Stromal cell of bone marrow (primary cell): ENCODE results near the gene CFB.

Source experiments
- DNase-seq: peaks from one replicate; pipeline ENCODE4 v3.0.0-alpha.2; 2012; ENCODE audit warnings: low read depth

The CFB gene

DNA sequence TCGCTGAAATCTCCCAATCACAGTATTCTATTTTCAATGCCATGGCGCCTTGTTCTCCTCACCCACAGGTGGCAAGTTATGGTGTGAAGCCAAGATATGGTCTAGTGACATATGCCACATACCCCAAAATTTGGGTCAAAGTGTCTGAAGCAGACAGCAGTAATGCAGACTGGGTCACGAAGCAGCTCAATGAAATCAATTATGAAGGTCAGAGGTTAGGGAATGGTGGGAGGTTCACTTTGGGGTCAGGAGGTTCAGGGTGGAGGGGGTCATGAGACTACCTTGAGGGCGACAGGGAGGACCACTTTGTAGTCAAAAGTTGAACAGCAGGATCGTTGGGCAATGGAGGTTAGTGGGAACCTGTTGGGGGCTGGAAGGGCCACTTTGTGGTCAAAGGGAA, 2.4 kb downstream of the CFB start:
- no peak for DNase-seq

DNA sequence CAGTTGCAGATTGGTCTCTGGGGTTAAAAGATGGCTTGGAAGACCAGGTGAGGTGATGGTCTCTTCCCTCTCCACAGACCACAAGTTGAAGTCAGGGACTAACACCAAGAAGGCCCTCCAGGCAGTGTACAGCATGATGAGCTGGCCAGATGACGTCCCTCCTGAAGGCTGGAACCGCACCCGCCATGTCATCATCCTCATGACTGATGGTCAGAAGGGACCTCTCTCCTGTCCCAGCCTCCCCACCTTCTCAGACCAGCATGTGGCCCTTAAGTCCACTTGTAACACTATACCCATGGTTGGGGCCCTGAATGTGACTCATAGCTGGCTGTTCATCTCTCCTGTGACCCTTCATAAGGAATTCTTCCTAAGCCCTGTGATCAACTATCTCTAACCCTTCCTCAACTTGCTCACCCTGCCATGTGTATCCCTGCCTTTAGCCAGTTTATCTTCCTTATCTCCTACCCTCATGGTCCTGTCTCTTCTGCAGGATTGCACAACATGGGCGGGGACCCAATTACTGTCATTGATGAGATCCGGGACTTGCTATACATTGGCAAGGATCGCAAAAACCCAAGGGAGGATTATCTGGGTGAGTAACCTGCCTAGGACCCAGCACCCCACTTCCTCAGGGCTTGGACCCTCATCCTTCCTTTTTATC, 3.0 kb downstream of the CFB start:
- peak; percentile 46 for DNase-seq

DNA sequence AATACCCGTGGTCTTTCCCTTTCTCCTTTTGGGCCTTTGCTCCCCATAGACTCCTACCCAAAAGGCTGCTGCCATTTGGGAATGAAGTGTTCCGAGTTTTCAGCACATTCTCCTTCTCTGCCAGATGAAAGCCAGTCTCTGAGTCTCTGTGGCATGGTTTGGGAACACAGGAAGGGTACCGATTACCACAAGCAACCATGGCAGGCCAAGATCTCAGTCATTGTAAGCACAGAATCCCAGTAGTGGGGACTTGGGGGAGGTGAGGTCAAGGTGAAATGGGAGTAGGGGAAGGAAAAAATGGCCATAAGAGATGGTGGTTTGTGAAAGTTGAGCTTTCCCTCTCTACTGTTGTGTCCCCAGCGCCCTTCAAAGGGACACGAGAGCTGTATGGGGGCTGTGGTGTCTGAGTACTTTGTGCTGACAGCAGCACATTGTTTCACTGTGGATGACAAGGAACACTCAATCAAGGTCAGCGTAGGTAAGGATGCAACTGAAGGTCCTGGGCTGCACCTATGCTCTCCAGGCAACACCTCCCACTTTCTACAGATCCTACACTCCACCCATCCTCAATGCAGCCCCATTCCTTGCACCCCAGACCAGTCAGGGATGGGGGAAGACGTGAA, 4.1 kb downstream of the CFB start:
- DNase-seq = no peak

DNA sequence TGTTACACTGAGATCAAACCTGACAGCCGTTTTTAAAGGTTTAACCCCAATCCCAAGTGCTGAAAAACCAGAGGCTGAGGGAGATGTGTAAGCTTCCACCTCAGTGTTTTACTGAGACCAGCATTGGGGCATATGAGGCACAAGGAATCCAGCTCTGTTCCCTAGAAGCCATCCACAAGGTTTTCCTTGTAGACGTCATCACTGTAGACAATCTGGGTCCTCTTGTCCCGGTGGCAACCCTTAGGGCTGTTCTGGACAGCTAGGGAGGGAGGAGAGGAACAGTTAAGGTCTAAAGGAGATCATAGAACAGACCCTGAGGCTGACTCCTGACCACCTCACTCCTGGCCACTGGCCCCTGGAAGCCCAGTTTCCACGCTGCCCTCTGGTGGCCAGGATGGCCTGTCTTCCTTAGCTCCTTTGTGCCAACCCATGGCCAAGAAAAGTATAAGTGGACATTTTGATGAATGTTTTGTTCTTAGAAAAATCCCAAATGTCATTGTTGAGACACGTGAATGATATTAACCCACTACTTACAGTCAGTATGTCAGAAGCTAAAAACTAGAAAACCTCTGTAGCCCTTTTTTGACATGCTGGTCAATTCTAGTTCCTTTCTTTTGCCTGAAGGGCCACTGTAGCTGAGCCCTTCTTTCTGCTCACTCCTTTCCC, 6.4 kb downstream of the CFB start:
- DNase-seq = peak; percentile 60

DNA sequence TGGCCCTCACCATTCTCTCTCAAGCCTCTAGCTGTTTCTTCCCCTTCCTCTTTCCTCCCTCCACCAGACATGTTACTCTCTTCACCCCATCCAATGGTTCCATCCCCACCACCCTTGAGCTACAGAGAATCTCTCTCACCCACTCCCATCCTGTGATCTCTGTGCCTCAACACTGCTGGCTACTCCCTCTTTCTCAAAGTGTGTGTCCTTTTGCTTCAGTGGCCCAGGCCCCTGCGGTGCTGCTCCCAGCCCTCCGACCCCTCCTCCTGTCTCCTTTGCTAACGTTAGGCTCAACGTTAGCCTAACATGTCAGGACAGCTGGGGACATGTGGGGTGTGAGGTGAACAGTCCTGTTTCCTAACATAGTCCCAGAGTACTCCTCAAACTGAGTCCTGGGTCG, 7.0 kb downstream of the CFB start:
- no peak for DNase-seq

DNA sequence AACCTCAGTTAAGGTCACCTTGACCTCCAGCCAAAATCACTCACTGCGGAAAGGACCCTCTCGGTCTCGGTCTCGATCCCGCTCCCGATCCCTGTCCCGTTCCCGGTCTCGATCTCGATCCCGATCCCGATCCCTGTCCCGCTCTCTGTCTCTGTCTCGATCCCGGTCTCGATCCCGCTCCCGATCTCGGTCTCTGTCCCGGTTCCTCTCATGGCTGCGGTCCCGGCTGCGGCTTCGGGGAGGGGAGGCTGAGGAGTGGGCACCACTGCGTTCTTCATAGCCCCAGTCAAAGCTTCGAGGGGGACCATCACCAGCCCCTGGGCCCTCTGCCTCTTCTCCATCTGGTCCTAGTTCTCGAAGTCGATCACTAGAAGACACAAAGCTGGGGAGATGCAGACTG, 8.6 kb downstream of the CFB start:
- DNase-seq = no peak

DNA sequence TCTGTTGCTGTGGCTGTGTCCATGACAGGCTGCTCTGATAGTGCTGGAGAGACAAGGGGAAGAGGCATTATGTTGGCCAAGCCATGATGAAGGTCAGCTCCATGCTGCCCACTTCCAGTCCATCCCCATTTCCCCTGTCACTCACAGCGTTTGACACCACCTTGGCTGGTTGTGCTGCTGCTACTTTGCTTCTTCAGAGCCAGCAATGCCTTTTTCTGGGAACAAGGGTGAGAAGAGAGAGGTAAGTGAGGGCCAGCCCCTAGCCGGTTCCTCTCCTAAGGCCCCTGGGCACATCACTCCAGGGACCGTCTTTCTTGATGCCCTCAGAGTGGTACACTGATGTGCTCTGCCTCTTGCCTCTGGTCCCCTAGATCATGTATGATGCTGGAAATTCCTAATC, 10.9 kb downstream of the CFB start:
- no peak for DNase-seq

DNA sequence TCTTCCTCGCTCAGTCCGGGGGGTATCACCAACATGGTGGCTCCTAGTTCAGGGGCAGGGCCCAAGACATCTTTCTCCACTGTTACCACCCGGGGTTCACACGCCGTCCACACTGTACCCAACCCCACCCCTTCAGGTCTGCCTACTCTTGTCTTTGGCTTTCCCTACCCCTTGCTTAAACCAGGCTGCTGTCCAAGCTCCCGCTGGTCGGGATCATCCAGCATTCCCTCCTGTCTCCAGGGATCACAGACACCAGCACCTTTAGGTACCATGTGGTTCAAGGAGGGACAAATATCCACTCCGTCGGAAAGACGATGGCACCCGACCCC, 12.5 kb downstream of the CFB start:
- no peak for DNase-seq

DNA sequence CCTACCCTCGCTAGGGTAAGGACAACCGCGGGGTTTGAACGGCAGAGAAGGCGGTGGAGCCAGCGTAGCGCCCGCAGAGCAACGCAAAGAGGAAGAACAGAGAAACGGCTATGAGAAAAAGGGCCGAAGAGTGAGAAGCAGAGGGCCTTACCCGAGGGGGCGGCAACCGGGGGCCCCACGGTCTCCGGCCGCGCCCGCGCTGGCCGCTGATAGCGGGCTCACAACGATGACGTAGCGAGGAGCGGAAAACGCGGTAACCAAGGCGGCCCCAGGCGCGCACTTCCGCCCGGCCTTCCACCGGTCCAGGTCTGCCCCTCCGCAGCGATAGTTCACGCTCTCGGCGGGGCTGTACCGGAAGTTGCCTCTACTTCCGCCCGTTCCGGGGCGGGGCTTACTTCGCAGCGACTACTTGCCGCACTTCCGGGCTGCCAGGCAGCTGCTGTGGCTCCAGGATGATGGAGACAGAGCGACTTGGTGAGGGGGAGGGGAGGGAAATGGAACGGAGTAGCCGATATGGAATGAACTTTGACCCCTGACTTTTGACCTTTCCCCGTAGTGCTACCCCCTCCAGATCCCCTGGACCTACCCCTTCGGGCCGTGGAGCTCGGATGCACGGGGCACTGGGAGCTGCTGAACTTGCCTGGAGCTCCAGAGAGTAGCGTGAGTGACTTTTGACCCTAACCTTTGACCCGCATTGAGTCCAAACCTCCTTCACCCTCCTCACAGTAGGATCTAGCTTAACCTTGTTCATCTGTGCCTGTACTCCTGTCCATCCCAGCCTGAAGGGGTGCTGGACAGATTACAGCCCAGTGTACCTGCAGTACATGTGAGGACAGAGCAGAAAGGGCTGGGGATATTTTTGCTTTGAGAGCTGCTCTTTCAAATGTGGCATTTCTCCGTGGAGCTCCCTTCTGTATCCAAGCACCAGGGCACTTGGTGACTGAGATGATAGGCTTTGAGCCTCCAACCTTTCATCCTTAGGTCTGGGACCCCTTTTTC, 13.1 kb downstream of the CFB start, which contains the start of the genes NELFE and SKIC2:
Gene NELFE (minus strand): TSS at position 231 of the 999 bp plus-strand sequence. CDS start 525 bp downstream, outside the sequence.
Gene SKIC2 (plus strand): TSS at position 435 of the 999 bp plus-strand sequence. CDS start 18 bp downstream, at position 453.
- peak; percentile 96 for DNase-seq

DNA sequence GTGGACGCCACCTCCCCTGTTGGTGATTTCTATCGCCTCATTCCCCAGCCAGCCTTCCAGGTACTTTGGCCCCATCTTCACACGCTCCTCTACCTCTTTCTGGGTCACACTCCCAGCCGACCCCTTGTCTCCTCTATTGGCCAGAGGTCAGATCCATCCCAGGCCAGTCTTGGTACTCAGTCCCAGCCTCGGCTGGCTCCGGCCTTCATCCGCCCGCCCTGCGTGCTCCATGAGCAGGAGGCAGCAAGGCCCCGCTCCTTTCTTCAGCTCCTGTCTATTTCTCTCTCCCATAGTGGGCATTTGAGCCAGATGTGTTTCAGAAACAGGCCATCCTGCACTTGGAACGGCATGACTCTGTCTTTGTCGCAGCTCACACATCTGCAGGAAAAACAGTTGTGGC, 15.7 kb downstream of the CFB start:
- no peak for DNase-seq

DNA sequence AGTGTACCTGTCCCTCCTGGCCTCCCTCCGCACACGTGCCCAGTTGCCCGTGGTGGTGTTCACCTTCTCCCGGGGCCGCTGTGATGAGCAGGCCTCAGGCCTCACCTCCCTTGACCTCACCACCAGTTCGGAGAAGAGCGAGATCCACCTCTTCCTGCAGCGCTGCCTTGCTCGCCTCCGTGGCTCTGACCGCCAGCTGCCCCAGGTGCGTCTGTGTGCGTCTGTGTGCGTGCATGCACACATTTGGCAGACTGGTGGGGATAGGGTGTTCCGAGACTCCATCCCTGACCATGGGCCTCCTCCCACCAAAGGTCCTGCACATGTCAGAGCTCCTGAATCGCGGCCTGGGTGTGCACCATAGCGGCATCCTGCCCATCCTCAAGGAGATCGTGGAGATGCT, 18.0 kb downstream of the CFB start:
- DNase-seq = no peak

DNA sequence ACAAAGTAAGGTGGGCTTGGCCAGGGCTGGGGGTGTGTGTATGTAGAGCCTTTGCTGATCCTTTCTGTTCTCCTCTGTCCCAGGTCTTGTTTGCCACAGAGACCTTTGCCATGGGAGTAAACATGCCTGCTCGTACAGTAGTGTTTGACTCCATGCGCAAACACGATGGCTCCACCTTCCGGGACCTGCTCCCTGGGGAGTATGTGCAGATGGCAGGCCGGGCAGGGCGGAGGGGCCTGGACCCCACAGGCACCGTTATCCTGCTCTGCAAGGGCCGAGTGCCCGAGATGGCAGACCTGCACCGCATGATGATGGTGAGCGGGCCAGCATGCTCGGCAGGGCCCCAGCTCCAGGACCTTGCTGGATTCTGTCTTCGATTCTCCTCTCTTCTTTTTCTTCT, 19.8 kb downstream of the CFB start:
- DNase-seq = no peak

DNA sequence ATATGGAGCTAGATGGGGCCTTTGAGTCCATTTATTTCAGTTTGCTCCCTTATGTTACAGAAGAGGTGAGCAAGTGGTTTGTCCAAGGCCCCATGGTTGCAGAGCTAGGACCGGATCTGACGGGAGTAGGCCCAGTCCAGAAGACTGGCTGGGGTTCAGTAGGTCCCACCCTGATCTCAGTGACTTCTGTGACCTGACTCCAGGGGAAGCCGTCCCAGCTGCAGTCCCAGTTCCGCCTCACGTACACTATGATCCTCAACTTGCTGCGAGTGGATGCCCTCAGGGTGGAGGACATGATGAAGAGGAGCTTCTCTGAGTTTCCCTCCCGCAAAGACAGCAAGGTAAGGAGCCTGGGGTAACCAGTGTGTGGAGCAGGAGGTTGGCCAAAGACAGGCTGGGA, 20.6 kb downstream of the CFB start:
- DNase-seq = no peak

DNA sequence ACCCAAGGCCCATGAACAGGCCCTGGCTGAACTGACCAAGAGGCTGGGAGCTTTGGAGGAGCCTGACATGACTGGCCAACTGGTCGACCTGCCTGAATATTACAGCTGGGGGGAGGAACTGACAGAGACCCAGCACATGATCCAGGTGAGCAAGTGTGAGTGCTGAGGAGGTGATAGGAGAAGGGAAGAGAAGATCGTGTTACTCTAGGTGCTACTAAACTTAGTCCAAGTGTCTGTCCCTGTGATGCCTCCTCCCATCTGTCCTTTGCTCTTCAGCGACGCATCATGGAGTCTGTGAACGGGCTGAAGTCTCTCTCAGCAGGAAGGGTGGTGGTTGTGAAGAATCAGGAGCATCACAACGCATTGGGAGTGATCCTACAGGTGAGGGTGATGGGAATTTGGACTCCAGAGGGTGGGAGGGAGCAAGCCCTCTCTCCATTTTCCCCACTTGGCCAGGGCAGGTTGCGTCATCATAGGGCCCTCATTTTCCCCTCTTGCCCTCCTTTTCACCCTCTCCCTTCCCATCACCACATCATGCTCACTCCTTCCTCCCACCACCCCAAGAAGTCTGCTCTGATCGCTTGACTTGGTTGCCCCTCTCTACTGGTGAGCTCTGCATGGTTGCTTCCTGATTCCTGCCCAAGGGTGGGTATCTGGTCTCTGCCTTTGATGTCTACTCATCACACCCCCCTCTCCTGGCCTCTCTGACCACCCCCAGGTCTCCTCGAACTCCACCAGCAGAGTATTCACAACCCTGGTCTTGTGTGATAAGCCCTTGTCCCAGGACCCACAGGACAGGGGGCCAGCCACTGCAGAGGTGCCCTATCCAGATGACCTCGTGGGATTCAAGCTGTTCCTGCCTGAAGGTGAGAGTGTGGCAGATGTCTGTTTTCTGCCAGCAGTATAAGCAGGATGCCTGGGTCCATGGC, 21.4 kb downstream of the CFB start:
- DNase-seq = no peak

DNA sequence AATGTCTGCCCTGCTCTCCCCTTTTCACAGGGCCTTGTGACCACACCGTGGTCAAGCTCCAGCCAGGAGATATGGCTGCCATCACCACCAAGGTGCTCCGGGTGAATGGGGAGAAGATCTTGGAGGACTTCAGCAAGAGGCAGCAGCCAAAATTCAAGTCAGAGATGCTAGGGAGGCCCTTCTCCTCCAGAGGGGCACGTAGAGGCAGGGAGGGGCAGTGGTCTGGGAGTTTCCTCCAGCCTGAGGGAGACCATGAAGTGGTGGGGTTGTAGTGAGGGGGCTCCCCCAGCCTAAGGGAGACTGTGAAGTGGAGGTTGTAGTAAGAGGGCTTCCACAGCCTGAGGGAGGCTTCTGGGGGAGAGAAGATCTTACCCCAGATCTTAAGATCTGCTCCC, 22.0 kb downstream of the CFB start:
- DNase-seq = no peak

DNA sequence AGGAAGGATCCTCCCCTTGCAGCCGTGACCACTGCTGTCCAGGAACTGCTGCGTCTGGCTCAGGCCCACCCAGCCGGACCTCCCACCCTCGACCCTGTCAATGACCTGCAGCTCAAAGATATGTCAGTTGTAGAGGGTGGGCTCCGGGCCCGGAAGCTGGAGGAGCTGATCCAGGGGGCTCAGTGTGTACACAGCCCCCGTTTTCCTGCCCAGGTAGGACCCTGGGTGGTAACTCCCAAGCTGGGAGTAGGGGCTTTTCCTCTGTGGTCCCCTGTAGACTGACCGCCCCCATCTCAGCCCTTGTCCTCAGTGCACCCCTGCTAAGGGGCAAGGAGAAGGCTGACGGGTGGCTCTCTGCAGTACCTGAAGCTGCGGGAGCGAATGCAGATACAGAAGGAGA, 22.4 kb downstream of the CFB start:
- no peak for DNase-seq

DNA sequence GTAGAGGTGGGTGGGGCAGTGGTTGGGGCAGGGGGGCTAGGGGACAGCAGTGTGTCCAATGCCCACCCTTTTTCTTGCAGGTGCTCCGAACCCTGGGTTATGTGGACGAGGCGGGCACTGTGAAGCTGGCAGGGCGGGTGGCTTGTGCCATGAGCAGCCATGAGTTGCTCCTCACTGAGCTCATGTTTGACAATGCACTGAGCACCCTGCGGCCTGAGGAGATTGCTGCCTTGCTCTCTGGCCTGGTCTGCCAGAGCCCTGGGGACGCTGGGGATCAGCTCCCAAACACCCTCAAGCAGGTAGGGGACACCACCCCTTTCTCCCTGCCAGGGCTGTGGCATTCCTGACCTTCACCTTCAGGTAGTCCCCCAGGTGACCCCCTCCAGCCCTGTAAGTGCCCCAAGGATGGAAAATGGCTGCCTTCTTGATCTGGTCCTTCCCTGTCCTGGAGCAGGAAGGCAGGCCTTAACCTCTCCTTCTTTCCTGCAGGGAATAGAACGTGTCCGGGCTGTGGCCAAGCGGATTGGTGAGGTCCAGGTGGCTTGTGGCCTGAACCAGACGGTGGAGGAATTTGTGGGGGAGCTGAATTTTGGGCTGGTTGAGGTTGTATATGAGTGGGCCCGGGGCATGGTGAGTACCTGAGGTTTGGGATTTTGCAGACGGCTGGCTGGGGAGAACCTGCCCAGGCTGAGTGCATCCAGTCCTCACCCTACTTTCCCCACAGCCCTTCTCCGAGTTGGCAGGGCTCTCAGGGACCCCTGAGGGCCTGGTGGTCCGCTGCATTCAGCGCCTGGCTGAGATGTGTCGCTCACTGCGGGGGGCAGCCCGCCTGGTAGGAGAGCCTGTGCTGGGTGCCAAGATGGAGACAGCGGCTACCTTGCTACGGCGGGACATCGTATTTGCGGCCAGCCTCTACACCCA, 23.2 kb downstream of the CFB start:
- no peak for DNase-seq

DNA sequence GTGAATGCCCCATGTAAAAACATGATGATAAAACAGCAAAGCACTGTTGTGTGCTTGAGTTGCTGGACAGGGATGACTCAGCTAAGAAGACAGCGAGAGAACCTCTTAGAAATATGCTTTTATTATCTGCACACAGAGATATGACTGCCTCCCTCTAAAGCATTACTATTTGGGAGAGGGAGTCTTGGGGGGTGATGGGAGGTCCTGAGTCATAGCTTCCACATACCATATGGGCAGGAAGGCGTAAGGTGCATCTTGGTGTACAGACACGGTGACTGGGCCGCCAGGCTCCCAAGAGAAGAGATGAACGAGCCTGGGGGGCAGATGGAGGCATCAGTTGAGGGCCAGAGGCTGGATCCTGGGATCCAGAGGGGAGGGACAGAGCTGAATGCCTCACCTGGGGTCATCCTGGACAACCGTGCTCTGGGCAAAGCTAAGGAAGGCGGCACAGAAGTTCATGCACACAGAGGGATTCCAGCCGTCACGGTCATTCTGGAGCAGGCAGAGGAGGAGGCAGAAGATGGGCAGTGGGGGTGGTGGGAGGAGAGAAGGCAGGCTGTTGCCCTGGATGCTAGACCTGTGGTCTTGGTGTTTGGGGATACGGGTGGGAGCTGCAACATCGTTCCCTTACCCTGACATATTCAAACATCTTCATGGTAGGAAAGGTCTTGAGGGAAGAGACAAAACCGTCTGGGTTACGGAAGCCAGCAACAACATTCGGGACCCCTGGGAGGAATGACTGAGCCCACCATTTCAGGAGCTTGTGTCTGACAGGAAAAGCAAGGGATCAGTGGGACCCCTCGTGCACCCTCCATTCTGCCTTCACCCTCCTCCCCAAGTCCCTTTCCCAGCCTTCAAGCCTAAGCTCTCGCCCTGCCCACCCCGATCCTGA, 24.1 kb downstream of the CFB start:
- no peak for DNase-seq
